Tibial nerve (tissue), 4 donors: Measurements from ENCODE around the gene IPO5.

Experiments used
- CTCF ChIP-seq, 5 experiments: fragments of 200-600 bp in 3 of 5; fragments of 450-650 bp in 2 of 5; sonication (generic) in 3 of 5; IDR thresholded peaks; one replicate each; pipeline ENCODE4 v1.5.1; 2016 to 2019; ENCODE audit warnings: antibody characterized with exemption in 5 of 5, mild to moderate bottlenecking in 3 of 5, moderate library complexity in 2 of 5
- EP300 ChIP-seq, 2 donors: sonication (generic); formaldehyde crosslinking; IDR thresholded peaks; one replicate each; pipeline ENCODE4 v1.6.1; 2017; ENCODE audit warnings: antibody characterized with exemption in 2 of 2, mild to moderate bottlenecking in 1 of 2
- POLR2A ChIP-seq, 2 donors: fragments of 450-650 bp; IDR thresholded peaks; one replicate each; pipeline ENCODE4 v1.6.1; 2017; ENCODE audit warnings: antibody characterized with exemption in 2 of 2, mild to moderate bottlenecking in 2 of 2, moderate library complexity in 2 of 2

GRCh38 chr13:98018293-98018692 is 64.8 kb downstream of the IPO5 start:
- no peak for TF ChIP-seq CTCF (IDR thresholded peaks at IDR 0.05)
- no peak for TF ChIP-seq POLR2A (IDR thresholded peaks at IDR 0.05)
- no peak for TF ChIP-seq EP300 (IDR thresholded peaks at IDR 0.05)
